Measurements from ENCODE around the gene BRI3.

BRI3 gene

DNA sequence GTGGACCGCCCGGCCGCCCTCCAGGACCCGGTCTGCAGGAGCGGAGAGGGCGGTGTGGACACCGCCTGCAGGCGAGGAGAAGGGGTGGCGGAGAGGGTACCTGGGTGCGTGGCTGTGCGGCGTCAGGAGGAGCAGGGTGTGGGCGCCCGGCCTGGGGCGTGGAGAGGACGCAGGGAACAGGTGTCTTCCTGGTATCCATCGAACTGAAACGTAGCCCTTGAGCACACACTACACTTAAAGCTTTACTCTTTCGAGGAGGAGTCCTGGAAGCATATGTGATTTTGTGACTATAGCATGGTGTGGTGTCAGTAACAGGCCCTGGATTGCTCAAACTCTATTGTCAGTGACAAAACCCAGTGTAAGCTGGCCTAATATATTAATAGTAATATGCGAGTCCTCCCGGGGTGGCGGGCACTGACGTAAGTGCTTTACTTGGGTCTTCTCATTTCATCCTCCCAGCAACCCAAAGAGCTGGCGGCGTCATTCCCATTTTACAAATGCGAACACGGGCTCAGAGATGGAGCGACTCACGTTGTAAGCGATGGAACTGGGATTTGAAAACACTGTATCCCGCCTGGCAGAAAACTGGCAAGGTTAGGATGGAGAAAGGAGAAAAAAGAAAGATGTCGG, 28.9 kb upstream of the BRI3 start:
- Histone ChIP-seq H3K27ac (ENCODE audit: low read depth, low read length) (no peak overlapping the region), H3K4me3 (ENCODE audit: low read depth, low read length) (peak overlapping the region; percentile 95), H3K36me3 (ENCODE audit: insufficient read depth, low read length) (no peaks in the 10 kb centered on the region), H3K4me1 (ENCODE audit: control insufficient read depth, insufficient read depth, low read length, unreplicated experiment) (peaks cover 5% of the 10 kb centered on the region), H3K79me2 (ENCODE audit: control insufficient read depth, insufficient read depth, low read length, unreplicated experiment) (peaks cover 15% of the 10 kb centered on the region), H2AFZ (ENCODE audit: low read length, unreplicated experiment) (peak overlapping the region; percentile 63), H3K27me3 (ENCODE audit: insufficient read depth, low read length) (no peaks in the 10 kb centered on the region)

DNA sequence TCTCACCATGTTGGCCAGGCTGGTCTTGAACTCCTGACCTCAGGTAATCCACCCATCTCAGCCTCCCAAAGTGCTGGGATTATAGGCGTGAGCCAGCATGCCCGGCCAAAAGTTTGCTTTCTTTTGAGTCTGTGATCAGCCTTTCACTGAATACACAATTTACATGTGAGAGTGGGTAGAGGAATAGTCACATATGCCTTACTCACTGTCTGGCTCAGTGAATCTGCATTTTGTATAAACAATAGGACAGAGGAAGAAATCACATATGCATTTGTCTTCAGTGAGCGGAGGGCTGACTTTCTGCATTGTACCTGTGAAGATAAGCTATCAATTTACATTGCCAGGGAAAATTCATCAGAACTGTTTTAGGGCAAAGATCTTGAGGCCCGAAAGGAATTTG, 27.0 kb upstream of the BRI3 start:
- Histone ChIP-seq H3K27ac (ENCODE audit: low read depth, low read length) (no peak overlapping the region), H3K79me2 (ENCODE audit: control insufficient read depth, insufficient read depth, low read length, unreplicated experiment) (peaks cover 15% of the 10 kb centered on the region), H3K27me3 (ENCODE audit: insufficient read depth, low read length) (no peaks in the 10 kb centered on the region), H3K4me3 (ENCODE audit: low read depth, low read length) (no peak overlapping the region), H3K4me1 (ENCODE audit: control insufficient read depth, insufficient read depth, low read length, unreplicated experiment) (peaks cover 5% of the 10 kb centered on the region), H3K36me3 (ENCODE audit: insufficient read depth, low read length) (no peaks in the 10 kb centered on the region), H2AFZ (ENCODE audit: low read length, unreplicated experiment) (no peak overlapping the region)

DNA sequence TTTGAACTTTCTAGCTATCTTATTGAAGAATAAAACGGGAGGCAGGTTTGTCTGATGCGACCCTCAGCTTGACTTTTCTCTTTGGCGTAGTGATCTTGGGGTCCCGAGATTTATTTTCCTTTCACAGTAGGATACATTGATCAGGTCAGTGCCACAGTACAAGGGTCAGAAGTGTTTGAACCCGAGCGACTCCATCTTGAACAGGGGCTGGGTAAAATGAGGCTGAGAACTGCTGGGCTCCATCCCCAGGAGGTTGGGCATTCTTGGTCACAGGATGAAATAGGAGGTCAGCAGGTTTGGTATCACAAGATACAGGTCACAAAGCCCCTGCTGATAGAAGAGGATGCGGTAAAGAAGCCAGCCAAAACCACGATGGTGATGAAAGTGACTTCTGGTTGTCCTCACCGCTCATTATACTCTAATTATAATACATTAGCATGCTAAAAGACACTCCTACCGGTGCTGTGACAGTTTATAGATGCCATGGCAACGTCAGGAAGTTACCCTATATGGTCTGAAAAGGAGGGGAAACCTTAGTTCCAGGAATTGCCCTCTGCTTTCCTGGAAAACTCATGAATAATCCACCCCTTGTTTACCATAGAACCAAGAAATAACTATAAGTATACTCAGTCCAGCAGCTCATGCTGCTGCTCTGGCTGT, 26.4 kb upstream of the BRI3 start:
- H3K36me3 ChIP-seq (ENCODE audit: insufficient read depth, low read length): no peaks in the 10 kb centered on the region
- H3K4me3 ChIP-seq (ENCODE audit: low read depth, low read length): no peak overlapping the region
- H3K4me1 ChIP-seq (ENCODE audit: control insufficient read depth, insufficient read depth, low read length, unreplicated experiment): peaks cover 5% of the 10 kb centered on the region
- H3K27me3 ChIP-seq (ENCODE audit: insufficient read depth, low read length): no peaks in the 10 kb centered on the region
- no peak overlapping the region for H3K27ac ChIP-seq (ENCODE audit: low read depth, low read length)
- peaks cover 15% of the 10 kb centered on the region for H3K79me2 ChIP-seq (ENCODE audit: control insufficient read depth, insufficient read depth, low read length, unreplicated experiment)
- no peak overlapping the region for H2AFZ ChIP-seq (ENCODE audit: low read length, unreplicated experiment)

DNA sequence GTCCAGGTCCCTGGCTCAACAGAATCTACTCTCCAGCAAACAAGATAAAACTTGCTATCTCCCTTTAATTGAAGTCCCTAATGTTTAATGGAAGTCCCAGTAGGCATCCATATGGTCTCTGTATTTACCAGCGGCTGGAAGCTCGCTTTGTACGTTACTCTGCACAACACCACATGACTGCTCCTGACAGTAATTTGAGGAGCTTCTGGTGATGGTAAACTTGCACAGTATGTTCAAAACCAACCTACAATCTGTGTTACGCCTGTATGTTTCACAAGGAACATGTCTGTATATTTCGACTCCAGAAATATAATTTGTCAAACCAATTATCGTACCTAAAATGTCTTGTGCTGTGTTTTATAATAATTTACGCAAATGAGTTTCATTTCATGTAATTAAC, 25.1 kb upstream of the BRI3 start:
- H2AFZ ChIP-seq (ENCODE audit: low read length, unreplicated experiment): no peak overlapping the region
- H3K79me2 ChIP-seq (ENCODE audit: control insufficient read depth, insufficient read depth, low read length, unreplicated experiment): peaks cover 15% of the 10 kb centered on the region
- peaks cover under 1% of the 10 kb centered on the region for H3K4me1 ChIP-seq (ENCODE audit: control insufficient read depth, insufficient read depth, low read length, unreplicated experiment)
- no peak overlapping the region for H3K27ac ChIP-seq (ENCODE audit: low read depth, low read length)
- no peaks in the 10 kb centered on the region for H3K36me3 ChIP-seq (ENCODE audit: insufficient read depth, low read length)
- no peaks in the 10 kb centered on the region for H3K27me3 ChIP-seq (ENCODE audit: insufficient read depth, low read length)
- H3K4me3 ChIP-seq (ENCODE audit: low read depth, low read length): no peak overlapping the region

DNA sequence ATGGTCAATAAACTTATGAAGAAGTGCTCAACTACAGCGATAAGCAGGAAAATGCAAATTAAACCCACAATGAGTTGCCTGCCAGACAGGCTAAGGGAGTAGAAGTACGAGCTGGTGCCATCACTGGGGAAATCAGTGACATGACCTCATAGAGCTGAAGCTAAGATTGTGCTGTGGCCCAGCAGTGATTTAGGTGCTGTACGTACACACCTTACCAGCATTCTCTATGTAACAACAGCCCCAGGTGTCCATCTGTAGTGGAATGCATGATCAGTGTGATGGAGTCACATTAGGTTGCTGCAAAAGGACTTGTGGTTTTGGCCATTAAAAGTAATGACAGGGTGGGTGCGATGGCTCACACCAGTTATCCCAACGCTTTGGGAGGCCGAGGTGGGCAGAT, 23.8 kb upstream of the BRI3 start:
- Histone ChIP-seq H2AFZ (ENCODE audit: low read length, unreplicated experiment) (no peak overlapping the region), H3K4me1 (ENCODE audit: control insufficient read depth, insufficient read depth, low read length, unreplicated experiment) (no peaks in the 10 kb centered on the region), H3K36me3 (ENCODE audit: insufficient read depth, low read length) (no peaks in the 10 kb centered on the region), H3K79me2 (ENCODE audit: control insufficient read depth, insufficient read depth, low read length, unreplicated experiment) (peaks cover 10% of the 10 kb centered on the region), H3K27me3 (ENCODE audit: insufficient read depth, low read length) (no peaks in the 10 kb centered on the region), H3K4me3 (ENCODE audit: low read depth, low read length) (no peak overlapping the region), H3K27ac (ENCODE audit: low read depth, low read length) (no peak overlapping the region)

DNA sequence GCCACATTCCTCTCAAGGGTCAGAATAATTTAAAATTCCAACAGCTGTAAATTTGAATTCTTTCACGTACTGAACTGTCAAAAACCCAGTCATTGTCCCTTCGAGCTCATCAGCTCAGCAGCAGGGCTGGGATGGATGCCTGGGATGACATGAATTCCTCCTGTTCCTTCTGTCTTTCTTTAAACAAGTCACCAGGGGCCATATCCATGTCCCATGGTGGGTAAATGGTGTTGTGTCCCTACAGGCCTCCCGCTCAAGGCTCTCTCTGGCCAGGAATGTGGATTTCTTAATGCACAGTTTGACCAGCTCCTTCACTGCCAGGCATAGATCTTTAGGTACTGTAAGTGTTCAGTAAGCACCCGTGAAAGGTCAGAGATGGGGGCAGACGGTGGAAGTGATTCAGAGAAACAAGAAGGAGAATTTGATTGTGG, 15.6 kb upstream of the BRI3 start:
- Histone ChIP-seq H3K4me3 (ENCODE audit: low read depth, low read length) (no peak overlapping the region), H3K27ac (ENCODE audit: low read depth, low read length) (peak overlapping the region; percentile 63), H3K36me3 (ENCODE audit: insufficient read depth, low read length) (no peaks in the 10 kb centered on the region), H3K79me2 (ENCODE audit: control insufficient read depth, insufficient read depth, low read length, unreplicated experiment) (no peaks in the 10 kb centered on the region), H2AFZ (ENCODE audit: low read length, unreplicated experiment) (no peak overlapping the region), H3K4me1 (ENCODE audit: control insufficient read depth, insufficient read depth, low read length, unreplicated experiment) (peaks cover 7% of the 10 kb centered on the region), H3K27me3 (ENCODE audit: insufficient read depth, low read length) (no peaks in the 10 kb centered on the region)

DNA sequence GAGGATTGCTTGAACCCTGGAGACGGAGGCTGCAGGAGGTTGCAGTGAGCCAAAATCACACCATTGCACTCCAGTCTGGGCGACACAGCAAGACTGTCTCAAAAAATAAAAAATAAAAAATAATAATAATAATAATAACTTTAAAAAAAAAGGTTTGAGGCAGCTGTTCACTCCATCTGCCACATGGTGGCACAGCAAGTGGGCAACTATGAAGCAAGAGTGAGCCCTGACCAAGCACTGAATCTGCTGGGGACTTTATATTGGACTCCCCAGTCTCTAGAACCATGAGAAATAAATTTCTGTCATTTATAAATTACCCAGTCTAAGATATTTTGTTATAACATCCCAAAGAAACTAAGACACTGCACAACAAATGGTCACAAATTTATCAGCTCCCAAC, 14.6 kb upstream of the BRI3 start:
- Histone ChIP-seq H3K36me3 (ENCODE audit: insufficient read depth, low read length) (no peaks in the 10 kb centered on the region), H3K79me2 (ENCODE audit: control insufficient read depth, insufficient read depth, low read length, unreplicated experiment) (no peaks in the 10 kb centered on the region), H3K4me3 (ENCODE audit: low read depth, low read length) (no peak overlapping the region), H2AFZ (ENCODE audit: low read length, unreplicated experiment) (no peak overlapping the region), H3K27ac (ENCODE audit: low read depth, low read length) (no peak overlapping the region), H3K27me3 (ENCODE audit: insufficient read depth, low read length) (no peaks in the 10 kb centered on the region), H3K4me1 (ENCODE audit: control insufficient read depth, insufficient read depth, low read length, unreplicated experiment) (peaks cover 7% of the 10 kb centered on the region)

DNA sequence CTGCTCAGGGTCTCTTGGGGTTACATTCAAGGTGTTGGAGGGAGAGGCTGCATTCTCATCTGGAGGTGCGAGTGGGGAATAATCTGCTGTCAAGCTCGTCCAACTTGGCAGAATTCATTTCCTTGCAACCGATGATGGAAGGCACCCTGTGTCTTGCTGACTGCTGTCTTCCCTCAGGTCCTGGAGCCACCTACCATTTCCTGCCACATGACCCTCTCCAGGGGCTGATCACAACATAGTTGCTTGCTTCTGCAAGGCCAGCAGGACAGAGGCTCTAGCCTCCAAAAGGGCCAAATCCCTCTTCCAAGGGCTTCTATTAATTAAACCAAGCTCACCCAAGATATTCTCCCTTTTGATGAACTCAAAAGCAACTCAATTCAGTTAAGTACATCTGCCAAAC, 14.2 kb upstream of the BRI3 start:
- H3K36me3 ChIP-seq (ENCODE audit: insufficient read depth, low read length): no peaks in the 10 kb centered on the region
- H3K27ac ChIP-seq (ENCODE audit: low read depth, low read length): no peak overlapping the region
- no peaks in the 10 kb centered on the region for H3K27me3 ChIP-seq (ENCODE audit: insufficient read depth, low read length)
- H3K4me3 ChIP-seq (ENCODE audit: low read depth, low read length): no peak overlapping the region
- no peaks in the 10 kb centered on the region for H3K79me2 ChIP-seq (ENCODE audit: control insufficient read depth, insufficient read depth, low read length, unreplicated experiment)
- H2AFZ ChIP-seq (ENCODE audit: low read length, unreplicated experiment): no peak overlapping the region
- H3K4me1 ChIP-seq (ENCODE audit: control insufficient read depth, insufficient read depth, low read length, unreplicated experiment): peaks cover 7% of the 10 kb centered on the region

DNA sequence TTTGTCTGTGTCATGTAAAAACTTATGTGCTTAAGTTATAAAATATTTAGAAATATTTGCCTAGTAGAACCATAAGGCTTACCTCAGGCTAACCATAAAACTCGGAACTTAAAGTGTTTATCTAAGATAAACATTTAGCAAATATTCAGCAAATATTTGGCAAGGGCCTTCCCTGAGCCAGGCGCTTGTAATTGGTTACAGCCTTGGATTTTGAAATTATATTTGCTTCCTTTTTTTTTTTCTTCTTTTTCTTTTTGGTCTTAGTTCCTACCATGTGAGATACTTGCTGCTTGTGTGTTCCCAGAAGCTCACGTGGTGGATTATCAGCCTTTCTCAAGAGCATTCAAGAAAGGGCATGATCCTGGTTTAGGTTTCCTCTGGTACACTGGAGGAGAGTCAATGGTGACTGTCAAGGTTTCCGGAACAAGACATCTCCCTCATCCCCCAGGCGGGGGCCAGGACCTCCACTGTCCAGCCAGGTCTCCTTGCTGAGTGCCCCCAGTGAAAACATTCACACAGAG, 5.2 kb upstream of the BRI3 start:
- Histone ChIP-seq H3K79me2 (ENCODE audit: control insufficient read depth, insufficient read depth, low read length, unreplicated experiment) (no peaks in the 10 kb centered on the region), H3K27me3 (ENCODE audit: insufficient read depth, low read length) (no peaks in the 10 kb centered on the region), H3K4me3 (ENCODE audit: low read depth, low read length) (no peak overlapping the region), H3K36me3 (ENCODE audit: insufficient read depth, low read length) (no peaks in the 10 kb centered on the region), H3K4me1 (ENCODE audit: control insufficient read depth, insufficient read depth, low read length, unreplicated experiment) (no peaks in the 10 kb centered on the region), H3K27ac (ENCODE audit: low read depth, low read length) (no peak overlapping the region), H2AFZ (ENCODE audit: low read length, unreplicated experiment) (no peak overlapping the region)

DNA sequence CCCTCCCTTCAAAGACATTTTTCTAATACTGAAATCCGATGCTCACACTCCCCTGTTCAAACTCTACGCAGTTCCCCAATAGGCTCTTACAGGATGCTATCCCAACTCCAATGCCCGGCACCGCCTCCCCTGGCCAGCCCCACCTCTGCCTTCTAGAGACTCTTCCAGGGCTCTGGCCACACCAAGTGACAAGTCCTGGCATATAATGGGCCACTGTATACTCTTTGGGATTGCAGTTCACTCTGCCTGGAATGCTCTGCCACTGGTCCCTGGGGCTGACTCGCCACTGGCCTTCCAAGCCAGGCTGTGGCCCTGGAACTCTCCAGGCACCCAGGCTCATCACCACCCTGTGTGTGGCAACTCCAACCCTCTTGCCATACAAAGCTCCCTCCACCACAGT, 3.1 kb upstream of the BRI3 start:
- no peak overlapping the region for H3K4me3 ChIP-seq (ENCODE audit: low read depth, low read length)
- H3K27me3 ChIP-seq (ENCODE audit: insufficient read depth, low read length): no peaks in the 10 kb centered on the region
- H2AFZ ChIP-seq (ENCODE audit: low read length, unreplicated experiment): no peak overlapping the region
- no peak overlapping the region for H3K27ac ChIP-seq (ENCODE audit: low read depth, low read length)
- H3K36me3 ChIP-seq (ENCODE audit: insufficient read depth, low read length): no peaks in the 10 kb centered on the region
- no peaks in the 10 kb centered on the region for H3K4me1 ChIP-seq (ENCODE audit: control insufficient read depth, insufficient read depth, low read length, unreplicated experiment)
- peaks cover 17% of the 10 kb centered on the region for H3K79me2 ChIP-seq (ENCODE audit: control insufficient read depth, insufficient read depth, low read length, unreplicated experiment)

DNA sequence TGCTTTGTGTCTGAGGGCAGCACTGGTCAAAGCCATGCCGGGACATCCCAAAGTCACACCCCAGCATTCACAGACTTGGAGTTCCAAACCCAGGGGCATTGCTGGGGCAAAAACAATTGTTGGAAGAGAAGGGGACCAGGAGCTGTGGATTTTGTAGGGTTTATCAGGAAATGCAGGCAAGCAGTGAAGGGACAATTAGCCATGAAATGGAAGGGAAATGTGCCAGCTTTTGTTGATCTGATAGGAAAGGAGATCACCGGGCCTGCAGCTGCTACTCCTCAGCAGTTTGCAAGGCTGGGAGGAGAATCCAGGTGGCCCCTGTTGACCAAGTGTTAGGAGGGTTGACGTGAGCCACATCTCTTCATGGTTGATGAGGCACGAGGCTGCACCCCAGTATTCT, 2.5 kb upstream of the BRI3 start:
- no peak overlapping the region for H2AFZ ChIP-seq (ENCODE audit: low read length, unreplicated experiment)
- H3K4me1 ChIP-seq (ENCODE audit: control insufficient read depth, insufficient read depth, low read length, unreplicated experiment): peaks cover 4% of the 10 kb centered on the region
- no peaks in the 10 kb centered on the region for H3K27me3 ChIP-seq (ENCODE audit: insufficient read depth, low read length)
- H3K36me3 ChIP-seq (ENCODE audit: insufficient read depth, low read length): peaks cover 4% of the 10 kb centered on the region; the same call in 1 of the 2 replicates
- H3K79me2 ChIP-seq (ENCODE audit: control insufficient read depth, insufficient read depth, low read length, unreplicated experiment): peaks cover 23% of the 10 kb centered on the region
- H3K4me3 ChIP-seq (ENCODE audit: low read depth, low read length): no peak overlapping the region
- H3K27ac ChIP-seq (ENCODE audit: low read depth, low read length): no peak overlapping the region

All from ACC112 (cell line).